Small intestine (tissue), 7 donors: ENCODE data around the gene BFSP2. TPM values are rescaled to one million over a fixed set of nuclear protein-coding genes. Genes with fewer than 3 reads are reported as not detected.

Source experiments
- DNase-seq, 2 donors: peaks; one replicate each; pipeline versions ENCODE4 v3.0.0 to v3.0.0-alpha.2; 2013
- FAIRE-seq: peaks from 2 replicates; lab custom pipeline; 2012; peaks lifted over from hg19 to GRCh38; lab: Jason Lieb, UNC
- H3K27ac ChIP-seq, 3 donors: one replicate each; pipeline ENCODE4 v1.5.1; 2013; ENCODE audit warnings: low read length in 2 of 3, mild to moderate bottlenecking in 2 of 3, control low read depth in 1 of 3, inconsistent platforms in 1 of 3, low read depth in 1 of 3, moderate library complexity in 1 of 3
- H3K27me3 ChIP-seq, 3 donors: one replicate each; pipeline ENCODE4 v1.6.1; 2013; ENCODE audit warnings: low read length in 3 of 3, inconsistent platforms in 1 of 3; ENCODE audit not compliant: control insufficient read depth in 3 of 3, insufficient read depth in 3 of 3
- H3K36me3 ChIP-seq, 3 donors: one replicate each; pipeline ENCODE4 v1.6.1; 2013; ENCODE audit warnings: low read length in 3 of 3, inconsistent platforms in 1 of 3, low read depth in 1 of 3, mild to moderate bottlenecking in 1 of 3, moderate library complexity in 1 of 3; ENCODE audit not compliant: control insufficient read depth in 3 of 3, insufficient read depth in 2 of 3
- H3K4me1 ChIP-seq, 3 donors: one replicate each; pipeline ENCODE4 v1.6.1; 2013; ENCODE audit warnings: low read length in 2 of 3, inconsistent platforms in 1 of 3, low read depth in 1 of 3, mild to moderate bottlenecking in 1 of 3, moderate library complexity in 1 of 3; ENCODE audit not compliant: control insufficient read depth in 3 of 3, insufficient read depth in 2 of 3
- H3K4me3 ChIP-seq, 3 donors: one replicate each; pipeline ENCODE4 v1.5.1; 2013; ENCODE audit warnings: low read length in 3 of 3, control low read depth in 1 of 3, inconsistent platforms in 1 of 3, low read depth in 1 of 3, mild to moderate bottlenecking in 1 of 3, moderate library complexity in 1 of 3
- H3K9me3 ChIP-seq, 2 donors: one replicate each; pipeline ENCODE4 v1.6.1; 2013; ENCODE audit warnings: low read depth in 1 of 2, low read length in 1 of 2; ENCODE audit not compliant: control insufficient read depth in 2 of 2, insufficient read depth in 1 of 2
- WGBS, 3 donors: extraction: QIAGEN DNeasy Blood & Tissue Kit; methylation state at CpG; one replicate each; pipeline ENCODE4 v1.1.7; 2013; 5-methylcytosine and 5-hydroxymethylcytosine counted together
- polyA plus RNA-seq, 4 donors: library from polyadenylated mRNA; stranded (reverse) in 3 of 4; unstranded in 1 of 4; fragments of 200-250 nt in 3 of 4; fragments of 120-200 nt in 1 of 4; gene quantifications; one replicate each; pipeline versions ENCODE4 v1.2.1 to v1.2.3, GENCODE V29; 2013
- donor health status: healthy with polysubstance abuse.
- donor health status: control.
- donor health status: control.
- donor health status: Bipolar disorder and iron deficiency.
- donor health status: healthy.

The BFSP2 gene
- polyA plus RNA-seq, 4 donors: 1.3 TPM; not detected in 3

DNA sequence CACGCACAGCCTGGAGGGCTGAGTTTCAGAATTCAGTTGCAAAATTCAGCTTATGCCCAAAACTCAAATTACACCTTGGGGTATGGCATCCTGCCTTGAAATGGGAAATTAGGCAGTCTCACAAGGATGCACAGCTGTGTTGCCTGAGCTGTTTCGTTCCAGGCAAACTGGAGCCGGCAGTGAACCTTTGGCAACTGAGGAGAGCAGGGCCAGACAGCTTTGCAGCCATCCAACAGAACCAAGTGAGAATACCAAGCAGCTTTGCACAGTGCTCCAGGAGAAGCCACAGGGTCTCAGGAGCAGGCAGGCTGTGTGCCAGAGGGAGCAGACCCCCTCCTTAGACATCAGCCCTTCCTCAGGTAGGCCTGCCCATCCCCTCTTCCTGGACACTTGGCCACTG is 32.5 kb upstream of the BFSP2 start:
- FAIRE-seq (no peak), DNase-seq (no peak)
- Histone ChIP-seq H3K27ac (no peak overlapping the region), H3K9me3 (no peaks in the 10 kb centered on the region), H3K4me1 (no peaks in the 10 kb centered on the region), H3K27me3 (peaks cover 0 to 3% (median 0%) of the 10 kb centered on the region in 3 donors), H3K36me3 (no peaks in the 10 kb centered on the region), H3K4me3 (no peak overlapping the region)
- 86 to 95% (median 93%) methylated on average over 3 of the region's 3 CpGs for WGBS, 3 donors

DNA sequence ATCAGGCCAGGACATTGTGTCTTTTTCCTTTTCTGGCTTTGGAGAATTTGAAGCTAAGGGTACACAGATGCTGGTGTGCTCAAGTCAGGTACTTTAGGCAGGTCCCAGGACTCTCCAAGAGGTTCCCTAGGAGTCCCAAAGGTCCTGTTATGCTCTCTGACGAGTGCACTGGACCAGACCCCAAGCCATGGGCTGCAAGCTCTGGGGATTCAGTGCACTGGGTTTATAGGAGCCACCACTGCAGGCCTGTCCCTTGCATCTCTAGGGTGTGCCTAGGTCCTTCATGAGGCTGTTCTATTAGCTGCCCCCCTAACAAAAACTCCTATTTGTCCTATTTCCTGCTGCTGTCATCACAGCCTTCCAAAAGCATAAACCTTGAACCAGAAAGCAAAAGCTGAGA is 31.9 kb upstream of the BFSP2 start:
- no peaks in the 10 kb centered on the region for H3K36me3 ChIP-seq
- H3K4me1 ChIP-seq: no peaks in the 10 kb centered on the region
- H3K9me3 ChIP-seq: no peaks in the 10 kb centered on the region
- DNase-seq: no peak
- H3K27me3 ChIP-seq: peaks cover 0 to 3% (median 0%) of the 10 kb centered on the region in 3 donors
- H3K27ac ChIP-seq: no peak overlapping the region
- WGBS, 3 donors: 50 to 73% (median 59%) methylated on average over 1 of the region's 1 CpG
- no peak overlapping the region for H3K4me3 ChIP-seq
- no peak for FAIRE-seq

- DNase-seq (no peak), FAIRE-seq (no peak)
- Histone ChIP-seq H3K9me3 (no peaks in the 10 kb centered on the region), H3K27me3 (peaks cover 0 to 3% (median 0%) of the 10 kb centered on the region in 3 donors), H3K4me1 (no peaks in the 10 kb centered on the region), H3K36me3 (no peaks in the 10 kb centered on the region), H3K27ac (no peak overlapping the region), H3K4me3 (no peak overlapping the region)
- 36 to 65% (median 60%) methylated on average over 4 of the region's 4 CpGs for WGBS, 3 donors
Measured at GRCh38 chr3:133368371-133369067, 31.3 kb upstream of the BFSP2 start.

DNA sequence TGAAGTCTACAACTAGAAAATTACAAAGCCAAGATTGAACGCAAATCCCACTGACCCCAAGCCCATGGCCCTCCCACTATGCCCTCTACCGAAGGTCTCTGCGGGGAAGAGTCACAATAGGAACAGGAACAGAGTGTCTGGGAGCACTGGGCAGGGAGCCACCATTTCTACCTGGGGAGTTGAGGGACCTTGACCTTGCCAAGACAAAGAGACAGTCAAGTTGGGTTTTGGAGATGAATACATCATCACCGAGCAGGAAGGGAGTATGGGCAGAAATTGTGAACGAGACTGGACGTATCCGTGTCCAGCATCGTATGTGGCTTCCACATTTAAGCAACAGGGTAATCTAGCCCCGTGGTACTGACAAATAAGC is 30.8 kb upstream of the BFSP2 start:
- FAIRE-seq (no peak), DNase-seq (no peak)
- Histone ChIP-seq H3K4me3 (no peak overlapping the region), H3K27me3 (peaks cover 0 to 3% (median 0%) of the 10 kb centered on the region in 3 donors), H3K4me1 (no peaks in the 10 kb centered on the region), H3K36me3 (no peaks in the 10 kb centered on the region), H3K27ac (no peak overlapping the region), H3K9me3 (no peaks in the 10 kb centered on the region)
- WGBS, 3 donors: 78 to 84% (median 80%) methylated on average over 9 of the region's 9 CpGs

GRCh38 chr3:133371181-133371580 is 28.7 kb upstream of the BFSP2 start:
- Histone ChIP-seq H3K36me3 (no peaks in the 10 kb centered on the region), H3K4me3 (no peak overlapping the region), H3K27ac (no peak overlapping the region), H3K9me3 (no peaks in the 10 kb centered on the region), H3K4me1 (no peaks in the 10 kb centered on the region), H3K27me3 (peaks cover 0 to 3% (median 0%) of the 10 kb centered on the region in 3 donors)
- FAIRE-seq (no peak), DNase-seq (no peak)
- WGBS, 3 donors: 90 to 96% (median 92%) methylated on average over 2 of the region's 2 CpGs

DNA sequence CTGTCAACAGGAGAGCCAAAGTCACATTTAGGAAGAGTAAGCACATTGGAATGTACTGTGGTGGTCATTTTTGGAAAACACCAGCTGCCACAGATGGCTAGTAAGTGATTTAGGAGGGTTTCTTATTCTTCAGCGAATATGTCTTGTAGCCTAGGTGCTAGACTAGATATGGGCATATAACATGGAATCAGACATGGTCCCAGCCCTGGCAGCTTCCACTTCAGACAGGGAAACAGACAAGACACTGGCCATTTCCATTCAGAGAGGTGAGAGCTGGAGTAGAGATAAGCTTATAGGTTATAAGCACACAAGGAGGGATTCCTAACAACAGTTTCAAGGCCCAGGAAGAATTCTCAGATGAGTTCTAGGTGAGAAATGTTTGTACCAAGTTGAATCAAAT is 28.2 kb upstream of the BFSP2 start:
- Histone ChIP-seq H3K27ac (no peak overlapping the region), H3K4me1 (no peaks in the 10 kb centered on the region), H3K27me3 (peaks cover 0 to 3% (median 0%) of the 10 kb centered on the region in 3 donors), H3K9me3 (no peaks in the 10 kb centered on the region), H3K4me3 (no peak overlapping the region), H3K36me3 (no peaks in the 10 kb centered on the region)
- no peak for FAIRE-seq
- WGBS, 3 donors: 84 to 100% (median 95%) methylated on average over 1 of the region's 1 CpG
- DNase-seq: no peak

DNA sequence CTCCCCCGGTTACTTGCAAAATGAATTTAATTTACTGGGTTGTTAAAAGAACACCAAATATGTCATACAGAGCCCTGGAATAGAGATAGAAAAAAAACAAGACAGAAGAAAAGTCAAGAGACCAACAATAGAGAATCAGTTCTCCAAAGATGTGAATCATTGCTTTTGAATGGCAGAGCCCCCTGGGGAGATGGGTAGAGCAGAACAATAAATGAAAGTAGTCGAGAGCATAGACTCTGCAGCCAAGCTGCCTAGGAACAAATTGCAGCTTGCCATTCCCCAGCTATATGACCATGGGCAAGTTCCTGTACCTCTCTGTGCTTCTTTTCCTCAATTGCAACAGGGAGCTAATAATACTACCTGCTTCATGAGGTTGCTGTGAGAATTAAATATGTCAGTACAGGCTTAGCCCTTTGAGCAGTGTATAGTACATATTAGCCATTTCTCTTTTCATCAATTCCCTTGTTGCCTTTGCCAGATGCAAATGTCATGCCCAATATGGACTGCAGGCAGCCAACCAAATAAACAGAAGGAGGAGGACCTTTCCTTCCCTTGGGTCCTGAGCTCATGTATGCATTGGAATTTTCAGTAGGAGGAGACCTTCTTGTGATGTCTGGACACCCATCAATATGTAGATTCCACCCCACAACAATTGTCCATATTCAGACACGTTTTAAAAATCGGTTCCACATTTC is 25.0 kb upstream of the BFSP2 start:
- FAIRE-seq: no peak
- Histone ChIP-seq H3K36me3 (no peaks in the 10 kb centered on the region), H3K27me3 (no peaks in the 10 kb centered on the region), H3K27ac (no peak overlapping the region), H3K9me3 (no peaks in the 10 kb centered on the region), H3K4me1 (no peaks in the 10 kb centered on the region), H3K4me3 (no peak overlapping the region)
- DNase-seq: no peak
- 73 to 78% (median 74%) methylated on average over 4 of the region's 4 CpGs for WGBS, 3 donors

- no peaks in the 10 kb centered on the region for H3K27me3 ChIP-seq
- no peaks in the 10 kb centered on the region for H3K4me1 ChIP-seq
- no peak overlapping the region for H3K27ac ChIP-seq
- H3K4me3 ChIP-seq: no peak overlapping the region
- DNase-seq (no peak), FAIRE-seq (no peak)
- no peaks in the 10 kb centered on the region for H3K9me3 ChIP-seq
- no peaks in the 10 kb centered on the region for H3K36me3 ChIP-seq
Measured at GRCh38 chr3:133375403-133375745, 24.5 kb upstream of the BFSP2 start.
